H54 (cell line): ENCODE measurements around the gene RPL37A.

Experiments
- DNase-seq: peaks from one replicate; pipeline ENCODE4 v3.0.0; 2011; ENCODE audit warnings: low spot score, mixed read lengths; ENCODE audit not compliant: insufficient read length
- FAIRE-seq: peaks from 3 replicates; lab custom pipeline; 2011; peaks lifted over from hg19 to GRCh38; lab: Jason Lieb, UNC
- POLR2A ChIP-seq: IDR thresholded peaks from 2 replicates; pipeline ENCODE4 v1.6.1; 2011; ENCODE audit warnings: low read depth, mild to moderate bottlenecking, low read length

RPL37A gene

DNA sequence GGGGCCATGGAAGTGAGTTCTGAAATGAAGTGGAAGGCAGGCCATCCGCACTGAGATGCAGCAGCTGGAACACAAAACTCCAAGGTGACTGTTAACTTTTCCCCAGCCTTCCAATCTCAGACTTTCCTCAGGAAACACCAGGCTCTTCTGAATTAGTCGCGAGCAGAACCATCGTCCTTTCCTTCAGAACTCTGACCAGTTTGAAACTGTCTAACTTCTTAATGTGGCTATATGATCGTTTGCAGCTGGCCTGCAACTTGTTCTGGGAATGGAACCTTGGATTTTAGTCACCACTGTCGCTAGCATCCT lies 620 bp upstream of the RPL37A start:
- no peak for TF ChIP-seq POLR2A
- DNase-seq (no peak), FAIRE-seq (no peak)

DNA sequence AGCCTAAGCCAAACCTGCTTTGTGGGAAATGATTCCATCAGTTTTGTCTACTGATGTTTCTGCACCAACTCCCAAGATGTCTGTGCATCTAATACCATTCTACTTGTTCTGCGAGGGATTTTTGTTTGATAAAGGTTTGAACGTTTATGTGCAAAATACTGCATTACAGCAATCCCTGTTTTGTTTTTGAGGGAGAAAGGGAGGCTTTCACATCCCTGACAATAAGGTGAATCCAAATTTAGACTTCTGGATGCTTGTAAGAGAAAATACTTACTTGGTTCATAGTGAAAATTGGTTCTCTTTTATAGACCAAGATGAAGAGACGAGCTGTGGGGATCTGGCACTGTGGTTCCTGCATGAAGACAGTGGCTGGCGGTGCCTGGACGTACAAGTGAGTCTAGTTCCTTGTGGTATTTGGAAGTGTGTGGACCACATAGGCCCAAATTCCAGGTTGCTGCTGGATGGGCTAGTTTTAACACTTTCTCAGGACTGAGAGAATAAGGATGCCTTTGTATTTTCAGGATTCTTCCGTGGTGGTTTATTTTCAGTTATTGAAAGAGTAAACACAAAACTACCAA lies 1.1 kb downstream of the RPL37A start:
- no peak for DNase-seq
- FAIRE-seq: no peak
- no peak for TF ChIP-seq POLR2A

DNA sequence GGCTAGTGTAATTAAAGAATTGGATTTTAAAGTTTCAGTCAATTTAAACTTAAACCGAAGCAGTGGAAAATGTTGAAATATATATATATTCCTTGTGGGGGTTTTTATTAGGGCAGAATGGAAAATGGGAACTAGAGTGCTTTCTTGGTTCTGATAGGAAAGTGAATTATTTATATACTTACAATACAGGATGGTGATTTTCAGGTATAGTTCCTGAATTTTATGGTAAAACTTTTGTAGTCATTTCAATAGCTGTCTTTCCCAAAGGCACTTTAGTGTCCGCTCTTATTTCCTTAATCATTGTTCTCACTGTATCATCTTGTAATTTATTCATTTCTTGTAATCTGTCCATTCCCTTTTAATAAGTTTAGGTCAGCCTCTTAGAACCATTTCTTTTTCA lies 1.9 kb downstream of the RPL37A start:
- no peak for DNase-seq
- no peak for FAIRE-seq
- no peak for TF ChIP-seq POLR2A

DNA sequence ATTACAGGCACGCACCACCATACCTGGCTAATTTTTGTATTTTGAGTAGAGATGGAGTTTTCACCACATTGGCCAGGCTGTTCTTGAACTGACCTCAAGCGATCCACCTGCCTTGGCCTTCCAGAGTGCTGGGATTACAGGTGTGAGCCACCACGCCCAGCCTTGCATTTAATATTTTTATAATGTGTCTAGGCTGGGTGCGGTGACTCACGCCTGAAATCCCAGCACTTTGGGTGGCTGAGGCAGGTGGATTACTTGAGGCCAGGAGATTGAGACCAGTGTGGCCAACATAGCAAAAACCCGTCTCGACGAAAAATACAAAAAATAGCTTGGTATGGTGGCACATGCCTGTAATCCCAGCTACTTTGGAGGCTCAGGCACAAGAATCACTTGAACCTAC lies 3.2 kb downstream of the RPL37A start:
- no peak for DNase-seq
- no peak for TF ChIP-seq POLR2A
- FAIRE-seq: no peak

DNA sequence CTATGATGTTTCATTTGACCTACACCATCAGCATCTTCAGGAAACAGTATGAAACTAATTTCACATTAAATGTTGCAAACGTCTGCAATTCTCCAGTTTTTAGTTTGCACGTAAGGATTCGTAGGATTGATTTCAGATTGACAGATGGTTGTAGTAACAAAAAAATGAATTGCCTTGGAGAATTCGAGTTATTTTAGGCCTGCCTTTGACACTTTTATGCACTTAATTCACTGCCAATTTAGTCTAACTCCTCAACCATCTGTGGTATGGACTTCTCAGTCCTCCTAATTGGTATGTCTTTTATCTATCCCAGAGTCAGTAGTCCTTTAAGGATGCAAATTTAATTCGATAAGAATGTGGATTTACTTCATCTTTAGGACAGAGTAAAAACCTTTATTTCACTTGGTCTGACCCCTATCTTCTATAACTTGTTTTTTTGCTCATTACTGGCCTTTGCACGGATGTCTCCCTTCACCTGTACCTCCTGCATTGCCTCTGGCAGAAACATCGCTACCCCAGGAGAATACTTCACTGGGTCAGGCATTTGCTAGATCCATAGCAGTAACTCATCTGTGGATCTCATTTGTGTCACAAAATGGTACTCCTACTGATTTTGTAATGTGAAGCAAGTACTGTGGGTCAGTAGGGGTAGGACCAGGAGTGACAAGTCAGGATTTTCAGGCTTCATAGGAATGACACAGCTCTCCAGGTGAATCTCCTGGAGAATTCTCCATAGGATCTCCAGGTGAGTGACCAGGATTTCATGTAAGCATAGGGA lies 3.9 kb downstream of the RPL37A start:
- FAIRE-seq: no peak
- DNase-seq: no peak
- no peak for TF ChIP-seq POLR2A

DNA sequence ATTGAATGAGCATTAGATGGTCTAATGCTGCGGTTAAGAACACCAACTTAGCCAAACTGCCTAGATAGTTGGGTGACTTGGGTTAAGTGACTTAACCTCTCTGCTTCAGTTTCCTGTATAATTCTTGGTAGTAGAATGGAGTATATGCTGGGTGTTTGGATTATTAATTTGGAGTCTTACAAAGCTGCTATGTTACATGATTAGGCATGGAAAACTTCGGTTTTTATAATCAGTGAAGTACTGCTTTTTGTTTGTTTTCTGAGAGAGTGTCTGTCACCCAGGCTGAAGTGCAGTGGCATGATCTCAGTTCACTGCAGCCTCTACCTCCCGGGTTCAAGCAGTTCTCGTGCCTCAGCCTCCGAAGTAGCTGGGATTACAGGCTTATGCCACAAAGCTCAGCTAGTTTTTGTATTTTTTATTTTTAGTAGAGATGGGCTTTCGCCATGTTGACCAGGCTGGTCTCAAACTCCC lies 4.5 kb downstream of the RPL37A start:
- no peak for FAIRE-seq
- no peak for TF ChIP-seq POLR2A

DNA sequence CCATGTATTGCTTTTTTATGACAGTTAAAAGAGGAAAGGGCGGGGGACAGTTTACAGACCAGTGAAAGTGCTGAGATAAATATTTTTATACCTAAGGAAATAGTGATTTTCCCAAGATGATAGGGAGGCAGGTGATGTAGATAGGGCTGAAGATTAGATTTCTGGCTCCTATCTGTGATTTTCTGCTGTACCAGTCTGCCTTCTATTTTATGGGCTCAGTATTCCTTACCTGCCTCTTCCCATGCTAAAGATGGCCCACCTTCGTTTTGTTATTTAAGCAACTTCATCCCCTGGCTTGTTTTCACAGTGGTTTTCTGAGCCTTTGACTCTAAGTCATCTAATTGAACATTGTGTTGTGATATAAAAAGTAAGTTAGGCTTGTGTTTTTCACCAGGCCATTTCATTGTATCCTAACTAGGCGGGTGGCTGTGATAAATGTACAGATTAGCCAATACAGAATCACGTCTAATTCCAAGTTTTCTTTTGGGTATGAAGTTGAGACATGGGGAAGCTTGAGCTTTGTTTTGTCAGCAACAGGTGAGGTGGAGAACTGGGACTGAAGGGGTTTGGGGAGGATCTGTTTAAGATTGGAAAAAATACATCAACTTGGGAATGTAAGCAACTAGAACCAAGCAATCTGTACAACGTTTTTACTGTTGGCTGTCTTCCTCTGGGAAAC lies 5.2 kb downstream of the RPL37A start:
- no peak for FAIRE-seq
- DNase-seq: no peak
- TF ChIP-seq POLR2A: no peak

More for the DNA sequence above, 4.5 kb downstream of the RPL37A start:
- DNase-seq: no peak

DNA sequence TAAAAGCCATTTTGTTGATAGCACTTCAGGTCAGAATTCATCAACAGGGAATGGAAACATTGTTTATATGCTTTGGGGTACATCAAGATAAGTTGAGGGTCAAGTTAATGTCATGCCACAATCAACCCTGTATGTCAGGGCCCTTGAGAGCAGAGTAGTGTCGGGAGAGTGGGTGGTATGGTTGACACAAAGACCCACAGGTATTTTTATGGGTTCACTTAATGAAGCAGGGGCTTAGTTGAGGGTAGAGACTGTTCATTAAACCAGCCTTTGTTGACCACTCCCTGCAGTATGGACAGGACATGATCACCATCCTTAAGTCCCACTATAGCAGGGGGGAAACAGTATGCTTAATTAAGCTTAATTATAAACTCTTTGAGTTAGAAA lies 5.7 kb downstream of the RPL37A start:
- FAIRE-seq: no peak
- TF ChIP-seq POLR2A: no peak
- no peak for DNase-seq

DNA sequence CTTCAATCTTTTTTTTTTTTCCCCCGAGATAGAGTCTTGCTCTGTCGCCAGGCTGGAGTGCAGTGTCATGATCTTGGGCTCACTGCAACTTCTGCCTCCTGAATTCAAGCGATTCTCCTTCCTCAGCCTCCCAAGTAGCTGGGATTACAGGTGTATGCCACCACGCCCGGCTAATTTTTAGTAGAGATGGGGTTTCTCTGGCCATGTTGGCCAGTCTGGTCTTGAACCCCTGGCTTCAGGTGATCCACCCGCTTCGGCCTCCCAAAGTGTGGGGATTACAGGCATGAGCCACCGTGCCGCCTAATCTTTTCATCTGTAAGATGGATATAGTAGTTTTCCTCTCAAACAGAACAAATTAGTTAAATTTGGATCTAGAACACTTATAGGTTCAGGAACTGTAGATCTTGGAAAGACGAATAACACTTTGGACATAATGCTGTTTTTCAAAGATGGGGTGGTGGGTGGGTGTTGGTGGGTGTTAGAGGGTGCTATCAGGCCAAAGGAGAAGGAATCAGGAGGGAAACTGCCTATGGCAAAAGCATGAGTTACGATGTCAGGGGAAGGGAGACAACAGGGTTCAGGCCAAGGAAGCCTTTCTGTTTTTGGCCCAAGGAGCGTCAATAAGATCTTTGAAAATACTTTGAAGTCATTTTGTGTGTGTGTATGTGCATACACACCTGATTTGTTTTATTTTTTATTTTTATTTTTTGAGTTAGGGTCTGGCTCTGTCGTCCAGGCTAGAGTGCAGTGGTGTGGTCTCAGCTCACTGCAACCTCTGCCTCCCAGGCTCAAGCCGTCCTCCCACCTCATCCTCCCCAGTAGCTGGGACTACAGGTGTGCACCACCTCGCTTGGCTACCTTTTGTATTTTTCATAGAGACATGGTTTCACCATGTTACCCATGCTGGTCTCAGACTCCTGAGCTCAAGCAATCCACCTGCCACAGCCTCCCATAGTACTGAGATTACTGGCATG lies 6.8 kb downstream of the RPL37A start:
- no peak for TF ChIP-seq POLR2A
- DNase-seq (no peak), FAIRE-seq (no peak)

GRCh38 chr2:216507220-216508160 lies 8.8 kb downstream of the RPL37A start:
- DNase-seq (no peak), FAIRE-seq (no peak)

DNA sequence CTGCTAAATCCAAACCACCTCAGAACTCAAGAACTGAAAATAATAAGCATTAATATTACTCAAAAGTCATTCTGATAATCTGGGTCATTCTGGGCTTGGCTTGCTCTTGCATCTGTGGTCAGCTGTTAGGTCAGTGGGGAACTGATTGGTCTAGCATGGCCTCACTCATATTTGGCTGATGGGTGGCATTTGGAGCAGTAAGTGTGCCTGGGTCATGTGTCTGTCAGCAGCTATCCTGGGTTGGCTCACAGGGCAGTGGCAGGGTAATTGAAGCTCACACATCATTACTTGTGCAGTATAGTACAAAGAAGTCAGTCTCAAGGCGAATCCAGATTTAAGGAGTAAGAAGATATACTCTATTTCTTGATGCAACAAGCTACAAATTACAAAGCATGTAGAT lies 9.6 kb downstream of the RPL37A start:
- FAIRE-seq (no peak), DNase-seq (no peak)
- TF ChIP-seq POLR2A: no peak

More at GRCh38 chr2:216507220-216508160, 8.8 kb downstream of the RPL37A start:
- TF ChIP-seq POLR2A: no peak

DNA sequence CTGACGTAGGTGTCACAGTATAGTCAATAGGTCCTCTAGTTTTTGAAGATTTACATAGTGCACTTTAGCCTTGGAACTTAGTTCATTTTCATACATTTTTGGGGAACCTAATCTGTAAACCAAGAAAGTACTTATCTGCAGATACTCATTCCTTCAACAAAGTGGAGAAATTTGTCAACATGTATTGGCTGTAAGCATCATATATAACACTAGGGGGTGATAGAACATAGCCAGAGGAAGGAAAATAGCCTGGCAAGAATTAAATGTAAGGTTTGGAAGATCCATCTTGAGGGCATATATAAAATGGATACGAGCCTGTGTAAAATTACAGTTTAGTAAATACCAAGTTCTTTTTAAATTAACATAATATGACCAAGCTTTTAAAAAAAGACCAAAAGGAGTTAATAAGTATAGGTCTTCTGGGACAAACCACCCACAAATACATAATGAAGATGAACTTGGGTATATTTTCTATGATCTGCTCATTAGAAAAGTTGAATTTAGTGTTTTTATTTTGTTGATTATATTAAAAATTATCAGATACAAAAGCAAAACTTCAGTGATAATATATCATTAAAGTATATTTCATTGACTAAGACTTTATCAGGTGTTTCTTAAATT lies 18.2 kb downstream of the RPL37A start:
- DNase-seq: no peak
- FAIRE-seq: peak; percentile 70
- no peak for TF ChIP-seq POLR2A
